ENCODE data around the gene MARS1.

GRCh38 chr12:57496822-57497221, 9.0 kb downstream of the MARS1 start:
- no peak for TF ChIP-seq CTCF (IDR thresholded peaks at IDR 0.05)
- TF ChIP-seq POLR2A (IDR thresholded peaks at IDR 0.05): no peak

All from uterus (tissue), 2 donors.